CD4-positive, alpha-beta T cell (primary cell): ENCODE measurements around the gene COMMD3. TPM values are rescaled to one million over a fixed set of nuclear protein-coding genes. Genes with fewer than 3 reads are reported as not detected.

Experiments used
- ATAC-seq: fragments of 200-7000 bp; cut with Tn5 transposase; one replicate; pipeline ENCODE4 v1.10.0; 2022; ENCODE audit warnings: mild to moderate bottlenecking; ENCODE audit not compliant: poor library complexity
- CTCF ChIA-PET: fragments of 350-600 bp; sonication (Branson Sonifier 250); formaldehyde crosslinking; loops from one replicate; lab custom pipeline; 2021; ENCODE audit warnings: antibody characterized with exemption, inconsistent platforms; lab: Charles Lee
- POLR2A ChIA-PET: fragments of 350-600 bp; sonication (Branson Sonifier 250); formaldehyde crosslinking; loops from one replicate; lab custom pipeline; 2021; ENCODE audit warnings: antibody characterized with exemption, inconsistent platforms; lab: Charles Lee
- DNase-seq, 14 experiments: peaks; one replicate each; pipeline ENCODE4 v3.0.0-alpha.2; 2013 to 2020; ENCODE audit warnings: mixed read lengths in 2 of 14
- H3K27ac ChIP-seq, 2 donors: one replicate each; pipeline versions ENCODE4 v1.5.1 to v1.7.0; 2013; ENCODE audit warnings: low read length in 2 of 2, low read depth in 1 of 2, mild to moderate bottlenecking in 1 of 2
- H3K27me3 ChIP-seq, 2 experiments: 1 replicate in 1 of 2; 2 replicates in 1 of 2; pipeline versions ENCODE4 v1.6.1 to v1.7.0; 2013; ENCODE audit warnings: low read length in 2 of 2, control low read depth in 1 of 2, mild to moderate bottlenecking in 1 of 2, moderate library complexity in 1 of 2; ENCODE audit not compliant: insufficient read depth in 2 of 2, control insufficient read depth in 1 of 2
- H3K36me3 ChIP-seq: one replicate; pipeline ENCODE4 v1.6.1; 2013; ENCODE audit warnings: low read length, control low read depth; ENCODE audit not compliant: insufficient read depth
- H3K4me1 ChIP-seq: one replicate; pipeline ENCODE4 v1.6.1; 2013; ENCODE audit warnings: low read length, control low read depth; ENCODE audit not compliant: insufficient read depth
- H3K4me3 ChIP-seq: one replicate; pipeline ENCODE4 v1.5.1; 2013; ENCODE audit warnings: mild to moderate bottlenecking, low read length, moderate library complexity
- H3K9me3 ChIP-seq, 2 experiments: 1 replicate in 1 of 2; 2 replicates in 1 of 2; pipeline versions ENCODE4 v1.6.1 to v1.7.0; 2013; ENCODE audit warnings: low read length in 2 of 2, mild to moderate bottlenecking in 2 of 2, control low read depth in 1 of 2, moderate library complexity in 1 of 2; ENCODE audit not compliant: control insufficient read depth in 1 of 2, insufficient read depth in 1 of 2
- H3K27ac Mint-ChIP-seq: one replicate; pipeline ENCODE4 v1.8.0; 2020; ENCODE audit warnings: mixed read lengths
- H3K27me3 Mint-ChIP-seq: one replicate; pipeline ENCODE4 v1.8.0; 2021; ENCODE audit warnings: mixed read lengths
- H3K36me3 Mint-ChIP-seq: one replicate; pipeline ENCODE4 v1.8.0; 2021; ENCODE audit warnings: low read depth, mixed read lengths
- H3K4me1 Mint-ChIP-seq: one replicate; pipeline ENCODE4 v1.8.0; 2021; ENCODE audit warnings: low read depth, mixed read lengths
- H3K4me3 Mint-ChIP-seq: one replicate; pipeline ENCODE4 v1.8.0; 2020; ENCODE audit warnings: mild to moderate bottlenecking, mixed read lengths
- H3K9me3 Mint-ChIP-seq: one replicate; pipeline ENCODE4 v1.8.0; 2020; ENCODE audit warnings: mixed read lengths
- intact Hi-C, 2 experiments: fragments of 100-400 bp; cut with DNase I in 1 of 2; cut with micrococcal nuclease in 1 of 2; formaldehyde crosslinking; loops; one replicate each; pipeline versions ENCODE4 v1.15.1 to v1.9.0; 2023 to 2025; cut with DNase I, micrococcal nuclease
- total RNA-seq, 174 experiments: library from RNA in 2 of 174; stranded (reverse) in 2 of 174; gene quantifications; one replicate each; pipeline ENCODE4 v1.2.3 and lab custom pipeline; 2021 to 2026
- TF ChIP-seq, protein P1 (sequence below): fragments of 200-600 bp; IDR thresholded peaks from one replicate; pipeline ENCODE4 v1.8.0; 2022; ENCODE audit warnings: antibody characterized with exemption, mild to moderate bottlenecking

The COMMD3 gene
- total RNA-seq, 2 experiments from 2014 or later = 43.2 to 51.0 TPM

- ATAC-seq (no peak), DNase-seq (peak in 6 of 14 experiments; percentile 12 to 79 (median 36))
- peaks cover 16% of the 10 kb centered on the region for H3K4me1 Mint-ChIP-seq
- CTCF ChIA-PET = interaction anchor here (0.9 to 1.3 kb wide), 3 partner anchors 14 to 850 kb away, joined by 3 to 4 read pairs (median 3); no protein-coding TSS in a partner anchor
- peak within 1 kb of the TSS; percentile 32 for H3K4me3 Mint-ChIP-seq
- H3K27ac Mint-ChIP-seq = peak within 1 kb of the TSS; percentile 11
- Histone ChIP-seq H3K4me1 (peaks cover 18% of the 10 kb centered on the region), H3K4me3 (peak within 1 kb of the TSS; percentile 11), H3K9me3 (peaks cover 18 to 26% of the 10 kb centered on the region in 2 experiments), H3K27ac (no peak within 1 kb of the TSS), H3K27me3 (peaks cover 38 to 69% of the 10 kb centered on the region in 2 experiments), H3K36me3 (no peaks in the 10 kb centered on the region)
- POLR2A ChIA-PET = interaction anchor here (1.6 to 3.8 kb wide), 3 partner anchors 29 to 820 kb away, joined by 4 to 26 read pairs (median 9); partner anchors contain the start of genes COMMD3 and SKIDA1
- H3K36me3 Mint-ChIP-seq = no peaks in the 10 kb centered on the region
- TF ChIP-seq, protein P1, sequence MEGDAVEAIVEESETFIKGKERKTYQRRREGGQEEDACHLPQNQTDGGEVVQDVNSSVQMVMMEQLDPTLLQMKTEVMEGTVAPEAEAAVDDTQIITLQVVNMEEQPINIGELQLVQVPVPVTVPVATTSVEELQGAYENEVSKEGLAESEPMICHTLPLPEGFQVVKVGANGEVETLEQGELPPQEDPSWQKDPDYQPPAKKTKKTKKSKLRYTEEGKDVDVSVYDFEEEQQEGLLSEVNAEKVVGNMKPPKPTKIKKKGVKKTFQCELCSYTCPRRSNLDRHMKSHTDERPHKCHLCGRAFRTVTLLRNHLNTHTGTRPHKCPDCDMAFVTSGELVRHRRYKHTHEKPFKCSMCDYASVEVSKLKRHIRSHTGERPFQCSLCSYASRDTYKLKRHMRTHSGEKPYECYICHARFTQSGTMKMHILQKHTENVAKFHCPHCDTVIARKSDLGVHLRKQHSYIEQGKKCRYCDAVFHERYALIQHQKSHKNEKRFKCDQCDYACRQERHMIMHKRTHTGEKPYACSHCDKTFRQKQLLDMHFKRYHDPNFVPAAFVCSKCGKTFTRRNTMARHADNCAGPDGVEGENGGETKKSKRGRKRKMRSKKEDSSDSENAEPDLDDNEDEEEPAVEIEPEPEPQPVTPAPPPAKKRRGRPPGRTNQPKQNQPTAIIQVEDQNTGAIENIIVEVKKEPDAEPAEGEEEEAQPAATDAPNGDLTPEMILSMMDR = no peak
- intact Hi-C loops = loop anchor here in 1 of 2 experiments (5.0 kb wide), 1 partner anchor 92 kb away; no protein-coding TSS in a partner anchor
- peaks cover 8% of the 10 kb centered on the region for H3K9me3 Mint-ChIP-seq
- H3K27me3 Mint-ChIP-seq = peaks cover 73% of the 10 kb centered on the region
Measured at GRCh38 chr10:22345301-22346095, 29.3 kb downstream of the COMMD3 start, which contains the start of gene SPAG6. Gene SPAG6, plus strand, starts transcription at chr10:22345496. Its CDS starts 116 bp downstream, at chr10:22345612.

DNA sequence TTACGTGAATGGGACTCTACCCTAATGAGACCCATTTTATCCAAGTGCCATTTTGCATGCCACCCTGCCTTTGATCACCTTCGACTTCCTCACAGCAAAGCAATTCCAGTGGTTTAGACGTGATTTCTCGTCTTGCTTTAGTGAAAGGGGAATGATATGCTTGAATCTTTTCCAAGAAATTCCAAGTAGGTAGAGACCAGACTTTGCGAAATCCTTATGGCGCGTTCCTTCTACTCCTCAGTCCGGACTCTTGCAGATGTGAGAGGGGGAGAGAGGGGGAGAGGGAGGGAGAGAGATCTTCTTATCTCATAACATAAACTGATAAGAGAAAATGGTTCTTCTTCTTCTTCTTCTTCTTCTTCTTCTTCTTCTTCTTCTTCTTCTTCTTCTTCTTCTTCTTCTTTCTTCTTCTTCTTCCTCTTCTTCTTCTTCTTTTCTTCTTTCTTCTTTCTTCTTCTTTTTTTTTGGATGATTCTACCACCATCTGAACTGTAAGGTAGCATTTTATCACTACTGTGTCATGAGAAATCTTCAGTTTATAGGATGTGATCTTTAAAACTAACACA, 30.0 kb downstream of the COMMD3 start:
- POLR2A ChIA-PET = interaction anchor here (0.6 to 1.9 kb wide), 2 partner anchors 30 to 33 kb away, joined by 3 to 9 read pairs; partner anchors contain the start of gene COMMD3
- Histone ChIP-seq H3K27me3 (peaks cover 35 to 65% of the 10 kb centered on the region in 2 experiments), H3K4me1 (peaks cover 15% of the 10 kb centered on the region), H3K27ac (no peak overlapping the region), H3K4me3 (no peak overlapping the region), H3K9me3 (peaks cover 17 to 26% of the 10 kb centered on the region in 2 experiments), H3K36me3 (no peaks in the 10 kb centered on the region)
- Mint-ChIP-seq H3K4me1 (peaks cover 16% of the 10 kb centered on the region), H3K36me3 (no peaks in the 10 kb centered on the region), H3K27me3 (peaks cover 72% of the 10 kb centered on the region), H3K9me3 (peaks cover 8% of the 10 kb centered on the region), H3K4me3 (peak overlapping the region; percentile 18), H3K27ac (peak overlapping the region; percentile 11)
- CTCF ChIA-PET = interaction anchor here (1.3 kb wide), 1 partner anchor 850 kb away, joined by 4 read pairs; no protein-coding TSS in a partner anchor
- DNase-seq = no peak
- TF ChIP-seq, protein P1 = no peak
- intact Hi-C loops = loop anchor here in 1 of 2 experiments (5.0 kb wide), 1 partner anchor 91 kb away; no protein-coding TSS in a partner anchor
- ATAC-seq = no peak

- Histone ChIP-seq H3K4me3 (no peak overlapping the region), H3K27me3 (peaks cover 14 to 29% of the 10 kb centered on the region in 2 experiments), H3K36me3 (no peaks in the 10 kb centered on the region), H3K4me1 (peaks cover 11% of the 10 kb centered on the region), H3K27ac (no peak overlapping the region), H3K9me3 (peaks cover 3 to 14% of the 10 kb centered on the region in 2 experiments)
- CTCF ChIA-PET = interaction anchor here (0.7 to 1.4 kb wide), 3 partner anchors 10 to 854 kb away, joined by 3 to 4 read pairs (median 3); no protein-coding TSS in a partner anchor
- ATAC-seq (no peak), DNase-seq (no peak)
- intact Hi-C loops = loop anchor here in 1 of 2 experiments (5.0 kb wide), 1 partner anchor 88 kb away; no protein-coding TSS in a partner anchor
- TF ChIP-seq, protein P1 = no peak
- Mint-ChIP-seq H3K9me3 (peaks cover under 1% of the 10 kb centered on the region), H3K36me3 (no peaks in the 10 kb centered on the region), H3K27me3 (peaks cover 42% of the 10 kb centered on the region), H3K4me3 (no peak overlapping the region), H3K4me1 (peaks cover 2% of the 10 kb centered on the region), H3K27ac (no peak overlapping the region)
- POLR2A ChIA-PET = interaction anchor here (1.2 to 1.8 kb wide), 2 partner anchors 10 to 87 kb away, joined by 6 to 8 read pairs; no protein-coding TSS in a partner anchor
Measured at GRCh38 chr10:22349755-22350154, 33.6 kb downstream of the COMMD3 start.
